GM19397 (cell line): ENCODE data around the gene SCCPDH.

ENCODE experiments used
- ATAC-seq: cut with Tn5 transposase; IDR thresholded peaks from one replicate; pipeline ENCODE4 v1.9.1; 2021; ENCODE audit warnings: mild to moderate bottlenecking, moderate library complexity; ENCODE audit not compliant: unreplicated experiment

Gene SCCPDH

DNA sequence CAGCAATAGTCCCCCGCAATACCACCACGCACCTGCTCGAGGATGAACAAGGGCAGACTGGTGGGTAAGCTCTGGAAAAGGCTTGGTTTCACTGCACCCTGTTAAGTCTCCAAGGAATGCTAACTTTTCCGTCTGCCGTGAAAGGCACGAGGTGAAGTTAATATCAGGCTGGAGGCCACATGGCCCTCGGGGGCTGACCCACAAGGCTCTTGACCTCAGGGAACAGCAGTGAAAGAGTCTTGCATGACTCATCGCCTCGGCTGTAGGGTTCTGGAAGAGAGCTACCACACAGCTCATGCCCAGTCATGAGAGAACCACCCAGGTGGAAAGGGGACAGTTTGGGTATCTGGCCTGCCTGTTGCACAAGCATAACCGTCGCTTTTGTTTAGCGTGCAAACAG, 24.7 kb downstream of the SCCPDH start:
- ATAC-seq, result no peak

DNA sequence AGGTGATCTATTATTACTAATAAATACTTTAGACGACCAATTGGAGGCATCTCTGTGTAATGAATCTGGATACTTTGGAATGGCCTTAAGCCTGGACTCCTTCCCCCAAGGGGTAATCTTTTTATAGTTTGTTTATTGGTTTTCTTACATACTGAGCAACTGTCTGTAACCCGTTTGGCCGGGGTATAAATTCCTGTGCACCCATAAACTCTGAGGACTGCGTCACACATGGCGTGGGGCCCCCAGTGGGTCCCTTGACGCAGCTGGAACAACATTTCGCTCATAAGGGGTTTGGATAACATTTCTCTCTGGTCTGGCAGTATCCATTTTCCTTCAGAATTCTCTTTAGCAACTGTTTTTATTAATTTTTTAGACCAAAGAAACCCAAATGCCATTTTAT, 26.5 kb downstream of the SCCPDH start:
- no peak for ATAC-seq

DNA sequence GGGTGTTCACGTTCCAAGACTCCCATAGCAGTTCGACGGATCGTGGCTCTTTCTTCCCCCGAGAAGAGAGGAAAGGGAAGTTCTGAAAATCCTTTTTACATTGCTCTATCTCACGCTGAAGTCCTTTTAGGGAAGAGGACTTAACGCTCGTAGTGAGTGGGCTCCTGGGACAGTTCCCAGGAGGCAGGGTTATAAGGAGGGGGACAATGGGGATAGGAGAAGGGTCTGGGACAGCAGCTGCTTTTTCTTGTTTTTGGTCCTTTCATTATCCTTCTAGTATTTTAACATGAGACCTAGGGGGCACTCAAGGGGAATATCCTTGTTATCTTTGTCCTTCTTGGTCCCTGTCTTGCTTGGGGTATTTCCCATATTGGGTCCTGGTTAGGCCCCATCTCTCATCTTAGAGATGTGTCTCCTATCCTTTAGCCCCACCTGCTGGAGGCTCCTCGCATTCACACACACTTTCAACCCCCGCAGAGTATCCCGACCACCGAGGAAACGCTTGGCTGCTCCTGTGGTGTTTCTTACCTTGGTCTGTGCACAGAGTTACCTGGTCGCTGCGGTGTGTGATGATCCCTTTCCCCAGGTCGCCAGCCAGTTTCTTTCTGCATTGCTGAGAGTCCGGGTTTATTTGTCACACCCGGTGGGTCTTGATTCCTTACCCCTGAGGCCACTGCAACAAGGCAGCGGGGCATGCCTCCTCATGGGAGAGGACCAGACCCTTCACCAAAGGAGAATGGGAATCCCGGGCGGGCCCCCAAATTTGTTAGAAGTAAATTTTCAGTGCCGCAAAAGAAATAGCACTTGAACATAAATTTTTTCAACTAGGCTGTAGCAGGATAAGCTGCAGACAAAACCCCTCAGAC, 29.7 kb downstream of the SCCPDH start:
- peak; percentile 82 for ATAC-seq

DNA sequence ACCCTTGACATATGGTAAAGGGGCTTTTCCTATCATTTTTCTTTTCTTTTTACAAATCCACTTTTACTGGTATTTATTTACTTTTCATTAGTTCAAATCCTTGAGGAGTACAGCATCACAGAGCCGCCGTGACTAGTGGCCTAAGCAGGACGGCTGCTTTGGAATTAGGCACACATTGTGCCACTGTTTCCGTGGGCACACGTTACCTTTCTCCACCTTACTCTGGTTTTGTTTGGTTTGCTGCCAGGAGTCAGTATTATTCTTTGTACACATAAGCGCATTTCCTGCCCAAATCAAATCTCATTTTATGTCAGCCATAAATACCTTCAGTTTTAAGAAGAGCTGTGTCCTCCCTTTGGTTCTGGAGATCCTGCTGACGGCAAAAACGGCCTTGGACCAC, 31.2 kb downstream of the SCCPDH start:
- no peak for ATAC-seq

DNA sequence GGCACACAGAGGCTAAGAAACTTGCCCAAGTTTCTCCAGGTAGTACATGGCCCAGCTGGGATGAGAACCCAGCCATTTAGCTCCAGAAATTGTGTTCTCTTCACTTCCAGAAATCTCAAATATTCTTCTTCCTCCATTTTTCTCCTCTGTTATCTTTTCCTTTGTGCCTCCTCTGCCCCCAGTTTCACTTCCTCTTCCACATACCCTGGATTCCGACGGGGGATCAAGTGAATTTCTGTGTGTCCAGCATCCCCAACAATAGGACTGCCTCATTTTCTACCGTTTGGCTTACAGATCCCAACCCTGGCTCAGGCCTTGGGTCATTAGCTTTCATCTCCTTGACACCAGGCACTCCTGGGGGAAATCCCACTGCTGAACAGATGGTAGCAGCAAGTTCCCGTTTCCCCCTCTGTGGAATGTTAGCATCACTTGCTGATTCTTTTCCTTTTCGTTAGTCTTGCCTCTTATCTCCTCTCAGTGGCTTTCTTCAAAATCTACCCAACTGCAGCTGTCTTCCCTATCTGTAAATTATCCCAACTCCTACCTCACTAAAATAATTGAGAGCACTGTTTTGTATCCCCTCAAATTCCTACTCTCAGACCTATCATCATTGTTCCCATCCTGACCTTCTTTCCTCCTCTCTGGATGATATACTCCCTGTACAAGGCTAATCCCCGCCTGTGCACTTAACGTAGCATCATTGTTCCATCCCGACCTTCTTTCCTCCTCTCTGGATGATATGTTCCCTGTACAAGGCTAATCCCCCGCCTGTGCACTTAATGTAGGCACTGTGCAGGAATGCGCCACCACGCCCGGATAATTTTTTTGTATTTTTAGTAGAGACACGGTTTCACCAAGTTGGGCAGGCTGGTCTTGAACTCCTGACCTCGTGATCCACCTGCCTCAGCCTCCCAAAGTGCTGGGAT, 36.5 kb downstream of the SCCPDH start:
- ATAC-seq, result no peak

DNA sequence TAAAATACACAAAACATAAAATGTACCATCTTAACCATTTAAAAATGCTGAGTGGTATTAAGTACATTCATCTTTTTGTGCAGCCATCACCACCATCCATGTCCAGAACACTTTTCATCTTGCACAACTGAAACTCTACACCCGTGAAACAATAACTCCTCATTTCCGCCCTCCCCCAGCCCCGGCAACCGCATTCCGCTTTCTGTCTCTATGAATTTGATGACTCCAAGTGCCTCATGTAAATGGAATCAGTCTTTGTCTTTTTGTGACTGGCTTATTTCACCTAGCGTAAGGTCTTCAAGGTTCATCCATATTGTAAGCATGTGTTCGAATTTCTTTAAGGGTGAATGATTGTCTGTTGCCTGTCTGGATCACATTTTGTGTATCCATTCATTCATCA, 37.2 kb downstream of the SCCPDH start:
- no peak for ATAC-seq

DNA sequence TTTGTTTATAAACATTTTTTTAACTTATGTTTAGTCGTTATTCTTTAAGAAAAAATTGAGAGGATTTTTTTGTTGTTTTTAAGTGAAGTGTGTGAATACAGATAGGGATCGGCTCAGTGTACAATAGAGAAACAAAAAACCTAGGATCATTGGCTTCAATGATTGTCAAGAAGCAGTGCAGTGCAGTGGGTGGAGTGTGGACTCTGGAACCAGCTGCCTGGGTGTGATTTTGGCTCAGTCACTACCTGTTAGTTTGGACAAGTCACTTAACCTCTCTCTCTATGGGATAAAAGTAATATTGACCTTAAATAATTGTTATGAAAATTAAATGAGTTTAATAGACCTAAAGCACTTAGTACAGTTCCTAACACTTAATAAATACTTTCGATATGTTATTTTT, 41.3 kb downstream of the SCCPDH start:
- ATAC-seq, result no peak

DNA sequence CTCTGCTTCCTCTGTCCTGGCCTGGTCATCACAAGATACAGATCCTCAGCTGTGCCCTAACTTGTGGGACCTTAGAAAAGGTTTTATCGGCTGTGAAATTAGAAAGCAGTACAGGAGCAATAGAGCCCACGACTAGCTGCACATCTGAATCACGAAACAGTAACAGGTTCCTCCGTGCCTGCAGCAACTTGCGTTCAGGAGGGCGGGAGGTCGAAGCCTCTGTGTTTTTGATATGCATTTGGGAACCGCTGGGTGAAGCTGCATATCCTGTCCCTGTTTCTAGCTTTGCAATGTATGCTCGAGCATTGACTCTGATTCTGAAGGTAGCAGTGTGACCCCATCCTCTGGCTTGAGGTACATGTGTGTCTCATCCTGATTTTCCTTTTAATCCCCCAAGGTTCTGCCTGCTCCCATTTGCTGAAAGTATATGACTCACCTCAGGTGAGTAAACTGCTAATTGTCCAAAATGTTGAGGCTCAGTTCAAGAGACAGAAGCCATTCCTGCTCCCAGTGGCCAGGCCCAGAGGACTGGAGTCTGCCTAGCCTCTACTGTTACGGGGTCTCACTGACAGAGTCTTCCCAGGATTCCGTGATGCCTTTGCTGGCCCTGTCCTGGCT, 44.3 kb downstream of the SCCPDH start:
- ATAC-seq, result no peak

DNA sequence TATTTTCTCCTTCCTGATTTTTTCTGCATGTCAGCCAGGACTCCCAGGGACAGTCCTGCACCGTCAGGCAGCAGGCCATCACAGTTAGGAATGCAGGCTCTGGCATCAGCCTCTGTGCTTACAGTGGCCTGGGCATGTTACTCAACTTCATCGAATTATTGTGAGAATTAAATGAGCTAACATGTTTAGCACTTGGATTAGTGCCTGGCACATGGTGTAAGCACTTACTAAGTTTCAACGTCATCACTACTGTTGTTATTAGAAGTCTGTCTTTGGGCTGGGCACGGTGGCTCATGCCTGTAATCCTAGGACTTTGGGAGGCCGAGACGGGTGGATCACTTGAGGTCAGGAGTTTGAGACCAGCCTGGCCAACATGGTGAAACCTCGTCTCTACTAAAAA, 45.1 kb downstream of the SCCPDH start:
- no peak for ATAC-seq

DNA sequence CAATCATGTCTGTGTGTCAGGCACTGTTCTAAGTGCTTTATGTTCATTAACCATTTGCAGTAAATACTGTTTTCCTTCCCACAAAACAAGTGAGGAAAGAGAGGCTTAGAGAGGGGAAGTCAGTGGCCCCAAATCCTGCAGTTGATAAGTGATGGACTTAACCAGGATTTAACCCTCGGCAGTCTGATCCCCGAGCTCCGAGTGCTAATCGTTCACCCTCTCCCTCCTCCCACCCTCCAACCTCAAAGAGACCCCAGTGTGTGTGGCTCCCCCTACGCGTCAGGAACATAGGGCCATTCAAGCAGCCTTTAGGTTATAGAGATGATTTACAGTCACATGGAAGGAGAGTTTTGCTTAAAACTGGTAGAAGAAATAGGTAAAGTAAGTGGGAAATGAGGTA, 47.2 kb downstream of the SCCPDH start:
- ATAC-seq, result no peak

DNA sequence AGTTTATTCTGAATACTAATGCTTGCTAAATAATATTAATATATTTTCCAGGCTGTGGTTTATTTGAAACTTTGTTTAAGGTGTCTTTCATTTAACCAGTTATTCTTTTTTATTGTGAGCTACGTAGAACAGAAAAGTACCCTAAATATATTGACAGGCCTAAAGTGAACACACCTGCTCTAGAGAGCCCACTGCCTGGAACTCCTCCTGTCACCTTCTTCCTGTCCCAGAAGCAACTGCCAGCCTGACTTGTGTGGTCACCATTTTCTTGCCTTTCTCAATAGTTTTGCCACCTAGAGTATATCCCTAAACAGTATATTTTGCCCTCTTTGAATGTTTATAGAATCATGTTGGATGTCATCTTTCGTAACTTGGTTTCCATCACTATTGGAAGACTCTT, 48.5 kb downstream of the SCCPDH start:
- no peak for ATAC-seq

DNA sequence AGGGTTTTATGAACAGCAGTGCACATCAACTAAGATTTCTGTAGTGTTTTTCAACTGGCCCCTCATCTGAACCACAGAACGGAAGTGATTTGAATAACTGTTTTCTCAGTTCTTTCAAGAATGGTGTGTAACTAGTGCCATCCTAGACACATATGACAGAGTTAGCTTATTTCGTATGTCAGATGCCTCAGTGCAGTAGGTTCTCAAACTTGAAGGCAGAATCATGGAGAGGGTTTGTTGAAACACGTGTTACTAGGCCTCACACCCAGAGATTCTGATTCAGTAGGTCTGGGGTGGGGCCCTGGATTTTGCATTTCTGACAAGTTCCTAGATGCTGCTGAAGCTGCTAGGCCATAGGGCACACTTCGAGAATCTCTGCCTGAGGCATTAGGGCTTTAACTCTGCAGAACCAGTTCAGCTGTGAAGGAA, 49.0 kb downstream of the SCCPDH start:
- peak; percentile 94 for ATAC-seq

DNA sequence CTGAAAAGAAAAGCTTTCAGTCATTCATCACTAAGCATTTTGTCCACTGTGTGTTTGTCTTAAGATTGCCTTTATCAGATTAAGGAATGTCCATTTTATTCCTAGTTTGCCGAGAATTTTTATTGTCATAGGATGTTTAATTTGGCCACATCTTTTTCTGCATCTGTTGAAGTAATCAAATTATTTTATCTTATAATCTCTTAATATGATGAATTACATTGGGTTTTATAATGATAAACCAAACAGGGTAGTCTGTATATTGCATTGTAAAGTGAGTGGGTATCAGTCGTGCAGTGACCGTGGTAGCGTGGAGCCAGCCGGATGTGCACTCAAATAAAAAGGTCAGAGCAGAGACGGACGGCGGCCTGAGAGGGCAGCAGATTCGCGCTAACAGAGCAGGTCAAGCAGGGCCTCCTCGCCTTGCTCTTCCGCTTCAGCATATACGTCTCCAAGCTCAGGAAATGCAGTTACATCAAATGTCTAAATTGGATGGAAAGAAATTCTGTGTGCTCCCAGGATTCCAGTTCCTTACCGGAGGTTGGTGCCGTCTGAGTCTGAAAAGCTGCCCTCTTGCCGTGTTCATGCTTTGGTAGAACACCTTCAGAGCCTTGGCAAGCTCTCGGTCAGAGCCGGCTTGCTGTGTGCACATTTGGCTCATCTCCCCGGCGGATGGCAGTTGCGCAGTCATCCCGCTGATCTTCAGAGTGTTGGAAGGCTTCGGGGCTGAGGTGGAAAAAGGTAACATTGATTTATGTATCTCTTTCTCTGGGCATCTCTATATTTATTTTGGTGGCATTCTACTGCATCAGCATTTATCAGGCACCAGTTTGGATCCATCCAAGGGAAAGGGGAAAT, 51.5 kb downstream of the SCCPDH start:
- no peak for ATAC-seq

DNA sequence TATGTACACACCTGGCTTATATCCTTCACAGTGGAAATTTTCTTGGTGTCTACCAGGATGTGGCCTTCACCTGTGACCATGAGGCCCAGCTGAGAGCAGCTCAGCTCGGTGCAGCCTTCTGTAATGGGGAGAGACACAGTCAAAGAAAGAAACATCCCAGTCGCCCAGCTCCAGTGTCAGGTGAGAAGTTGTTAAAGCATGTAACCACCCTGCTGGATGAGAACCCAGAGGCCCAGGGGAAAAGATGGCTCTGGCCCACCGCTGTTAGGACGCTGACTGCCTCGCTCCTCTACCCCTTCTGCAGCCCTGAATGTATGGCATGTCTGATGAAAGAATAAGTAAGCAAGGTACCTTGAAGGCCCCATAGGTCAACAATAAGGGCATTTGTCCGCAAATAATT, 52.7 kb downstream of the SCCPDH start:
- ATAC-seq, result no peak

DNA sequence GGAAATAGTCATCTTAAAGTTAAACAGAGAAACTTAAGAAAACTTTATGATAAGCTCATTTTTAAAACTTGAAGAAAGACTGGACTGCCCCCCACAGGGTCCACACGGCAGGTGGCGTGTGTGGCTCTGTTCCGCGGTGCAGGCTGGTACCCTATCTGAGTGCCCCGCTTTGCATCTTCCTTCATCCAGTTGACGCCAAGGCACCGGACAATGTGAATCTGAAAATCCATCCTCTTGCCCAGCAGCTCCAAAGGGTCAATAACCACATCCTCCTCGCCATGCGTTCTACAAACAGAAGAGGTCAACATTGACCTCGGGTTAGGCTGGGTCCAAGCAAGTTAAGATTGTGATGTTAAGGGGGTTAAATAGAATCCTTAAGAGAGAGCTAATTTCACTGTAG, 54.5 kb downstream of the SCCPDH start:
- no peak for ATAC-seq

DNA sequence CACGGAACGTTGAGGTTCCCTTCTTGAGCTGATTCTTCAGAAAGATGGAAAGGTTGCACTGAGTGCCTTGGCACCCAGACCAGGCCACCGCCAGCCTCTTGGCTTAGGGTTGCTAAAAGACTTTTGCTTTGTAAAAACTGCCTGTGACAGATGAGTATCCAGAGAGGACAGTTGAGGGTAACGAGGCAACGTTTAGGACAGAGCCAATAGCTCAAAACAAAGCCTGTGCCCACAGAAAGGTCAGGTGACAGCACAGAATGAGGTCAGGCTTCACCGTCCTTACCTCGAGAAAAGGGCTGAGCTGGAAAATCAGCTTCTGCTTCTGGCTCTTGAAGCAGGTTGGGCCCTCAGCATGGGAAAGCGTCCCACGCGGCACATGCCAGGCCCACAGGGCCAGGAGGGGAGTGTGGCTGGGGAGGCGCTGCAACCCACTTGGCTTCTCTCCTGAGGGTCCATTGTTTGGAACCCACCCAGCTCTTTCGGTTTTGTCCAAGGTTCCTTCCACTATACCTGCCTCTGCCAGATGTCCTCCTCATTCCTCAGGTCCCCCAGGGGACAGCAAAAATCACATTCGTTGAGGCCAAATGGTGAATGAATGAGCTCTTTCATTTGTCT, 55.5 kb downstream of the SCCPDH start:
- no peak for ATAC-seq

DNA sequence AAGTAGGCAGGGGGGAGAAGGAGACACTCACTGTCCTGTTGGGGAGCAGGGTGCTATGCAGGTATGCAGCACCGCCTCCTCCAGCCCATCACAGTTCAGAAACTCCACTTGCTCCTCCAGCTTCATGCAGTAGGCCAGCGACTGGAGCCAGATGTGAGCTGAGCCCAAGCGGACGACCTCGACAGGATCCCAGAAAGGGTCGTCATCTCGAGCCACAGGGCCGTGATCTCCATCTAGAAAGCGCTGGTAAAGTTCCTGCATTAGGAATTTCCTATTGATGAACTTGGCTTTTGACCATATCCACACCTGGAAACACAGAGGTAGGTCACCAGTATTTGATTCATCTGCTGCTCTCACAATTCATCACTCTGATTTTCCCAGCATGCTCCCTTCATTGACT, 56.1 kb downstream of the SCCPDH start:
- no peak for ATAC-seq

DNA sequence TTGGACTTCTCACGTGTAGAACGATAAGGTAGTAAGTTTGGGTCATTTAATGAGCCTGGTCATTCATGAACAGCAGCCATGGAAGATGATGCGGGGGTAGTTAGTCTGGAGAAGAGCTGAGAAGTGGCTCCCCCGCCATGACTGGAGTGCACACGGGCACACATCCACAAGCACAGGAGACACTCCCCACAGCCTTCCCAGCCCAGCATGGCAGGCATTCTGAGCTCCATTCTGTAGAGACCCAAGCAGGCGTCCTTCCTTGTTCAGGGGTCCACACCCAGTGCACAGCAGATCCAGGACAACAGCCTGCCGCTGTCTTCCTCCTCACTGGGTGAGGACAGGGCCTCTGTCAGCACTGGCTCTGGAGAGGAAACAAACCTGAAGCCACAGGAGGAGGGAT, 57.0 kb downstream of the SCCPDH start:
- ATAC-seq, result no peak

DNA sequence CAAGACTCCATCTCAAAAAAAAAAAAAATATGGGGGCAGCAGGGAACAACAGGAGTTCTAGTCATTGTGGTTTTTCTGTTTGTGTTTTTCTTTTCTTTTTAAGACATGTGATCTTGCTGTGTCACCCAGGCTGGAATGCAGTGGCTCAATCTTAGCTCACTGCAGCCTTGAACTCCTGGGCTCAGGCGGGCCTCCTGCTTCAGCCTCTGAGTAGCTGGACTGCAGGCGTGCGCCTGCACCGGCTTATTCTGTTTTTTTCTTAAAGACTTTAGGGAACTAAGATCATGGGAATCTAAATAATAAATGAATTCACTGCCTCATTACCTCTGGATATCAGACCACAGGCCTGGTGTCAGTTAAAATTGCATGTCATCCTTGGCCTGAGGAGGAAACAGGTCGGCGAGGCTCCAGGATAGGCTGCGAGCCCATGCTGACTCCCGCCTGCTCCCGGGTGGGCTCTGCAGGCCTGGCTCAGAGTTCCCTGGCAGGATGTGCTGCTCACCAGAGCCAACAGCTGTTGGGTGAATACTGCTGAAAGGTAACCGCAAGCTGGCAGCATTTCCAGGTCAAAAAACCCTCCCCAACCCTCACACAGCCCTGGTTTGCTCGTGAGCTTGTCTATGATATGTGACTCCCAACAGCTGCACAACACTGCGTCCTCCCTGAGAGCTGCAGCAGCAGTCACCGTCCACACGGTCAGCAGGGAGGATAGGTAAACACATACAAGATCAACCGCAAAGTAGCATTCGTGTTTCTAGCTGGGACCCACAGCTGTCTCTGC, 58.1 kb downstream of the SCCPDH start:
- ATAC-seq, result peak; percentile 52
